ENCODE data around the gene IGF2.

- TF ChIP-seq CTCF (tag by site-specific recombination; IDR thresholded peaks at IDR 0.05) (no peak), YY2 (tag by site-specific recombination; IDR thresholded peaks at IDR 0.05) (no peak), SCRT1 (tag by site-specific recombination; IDR thresholded peaks at IDR 0.05; ENCODE audit: borderline replicate concordance) (no peak), PRDM4 (tag by site-specific recombination; IDR thresholded peaks at IDR 0.05) (no peak), ZNF335 (tag by site-specific recombination; conservative IDR thresholded peaks at IDR 0.05) (no peak), ZNF501 (tag by site-specific recombination; IDR thresholded peaks at IDR 0.05) (no peak), ZBTB44 (tag by site-specific recombination; IDR thresholded peaks at IDR 0.05) (no peak), ZBTB8A (tag by site-specific recombination; IDR thresholded peaks at IDR 0.05) (no peak), ZNF366 (tag by site-specific recombination; conservative IDR thresholded peaks at IDR 0.05) (no peak), ZBTB10 (tag by site-specific recombination; IDR thresholded peaks at IDR 0.05) (no peak), PBX3 (CRISPR knock-in tag; IDR thresholded peaks at IDR 0.05) (no peak)
Measured at GRCh38 chr11:2114430-2115241, 24.6 kb downstream of the IGF2 start.

Measured in HEK293 (cell line).